ENCODE data around the gene ANKS6. TPM values are rescaled to one million over a fixed set of nuclear protein-coding genes. Genes with fewer than 3 reads are reported as not detected.

ANKS6 gene
- total RNA-seq, 1 donor from 2014 or later, result 26.1 TPM

DNA sequence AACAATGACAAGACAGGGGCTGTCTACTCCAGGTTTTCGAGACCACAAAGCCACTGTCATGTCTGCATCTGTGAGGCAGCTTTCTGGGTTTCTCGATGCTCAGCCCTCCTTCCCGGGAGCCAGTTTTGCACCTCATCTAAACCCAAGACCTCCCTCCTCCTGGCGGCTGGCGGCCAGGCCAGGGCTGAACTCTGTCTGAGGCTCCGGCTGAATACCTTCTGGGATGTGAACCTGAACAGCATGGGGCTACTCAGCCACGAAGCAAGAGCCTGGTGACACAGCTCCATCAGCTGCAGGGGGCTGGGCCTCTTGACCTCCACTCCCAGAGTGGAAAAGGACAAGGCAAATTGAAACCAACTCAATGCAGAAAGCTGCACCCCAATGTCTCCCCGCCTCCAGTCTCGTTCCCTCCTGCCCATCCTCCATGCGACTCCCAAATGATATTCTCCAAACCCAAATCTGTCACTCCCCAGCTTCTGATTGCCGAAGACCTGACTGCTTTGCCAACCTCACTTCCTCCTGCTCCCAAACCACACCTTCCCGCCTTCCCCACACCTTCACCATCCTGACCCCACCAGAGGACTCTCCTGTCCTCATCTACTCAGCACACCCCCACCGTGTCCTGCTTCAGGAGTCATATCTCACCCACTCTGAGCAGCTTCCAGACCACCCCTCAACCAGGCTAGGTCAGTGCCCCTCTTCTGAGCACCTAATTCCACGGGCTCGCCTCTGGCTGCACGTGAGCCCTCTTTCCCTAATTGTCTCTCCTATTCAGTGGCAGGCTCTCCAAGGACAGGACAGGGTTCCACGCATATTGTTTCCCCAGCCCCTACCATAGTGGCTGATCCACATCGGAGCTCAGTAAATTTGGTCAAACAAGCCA, 4.5 kb downstream of the ANKS6 start:
- DNase-seq (ENCODE audit: low read depth), result peak; percentile 86

DNA sequence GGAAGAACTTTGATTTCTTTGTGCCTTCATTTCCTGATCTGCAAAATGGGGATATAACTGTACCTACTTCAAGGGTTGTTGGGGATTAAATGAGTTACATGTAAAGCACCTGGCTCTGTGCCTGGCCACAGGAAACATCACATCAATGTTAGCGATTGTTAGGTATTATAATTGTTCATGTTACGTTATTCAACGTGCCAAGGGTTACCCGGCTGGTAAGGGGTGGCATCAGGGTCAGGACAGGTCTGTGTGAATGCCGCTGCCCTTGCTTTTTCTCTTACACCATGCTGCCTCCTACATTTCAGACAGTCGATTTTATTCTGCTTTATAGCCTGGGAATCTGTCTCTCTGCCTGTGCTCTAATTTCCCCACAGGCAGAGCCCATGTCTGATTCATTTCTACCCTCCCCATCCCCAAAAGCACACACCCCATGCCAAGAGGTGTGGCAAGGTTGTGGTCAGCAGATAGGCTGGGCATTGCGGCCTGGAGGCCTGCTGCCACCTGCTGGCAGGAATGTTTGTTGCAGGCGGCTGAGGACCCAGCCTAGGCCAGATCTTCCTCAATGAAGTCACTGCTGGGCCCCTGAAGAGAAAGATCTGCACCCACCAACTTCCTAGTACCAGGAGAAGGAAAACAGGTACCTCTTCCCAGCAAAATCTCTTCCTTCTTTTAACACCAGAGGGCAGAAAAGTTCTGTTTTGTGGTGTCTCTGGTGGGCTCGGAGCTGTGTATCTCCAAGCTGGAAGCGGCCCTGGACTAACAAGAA, 5.3 kb downstream of the ANKS6 start:
- DNase-seq (ENCODE audit: low read depth), result peak; percentile 97

GRCh38 chr9:98790134-98790841, 6.1 kb downstream of the ANKS6 start:
- DNase-seq (ENCODE audit: low read depth), result no peak

DNA sequence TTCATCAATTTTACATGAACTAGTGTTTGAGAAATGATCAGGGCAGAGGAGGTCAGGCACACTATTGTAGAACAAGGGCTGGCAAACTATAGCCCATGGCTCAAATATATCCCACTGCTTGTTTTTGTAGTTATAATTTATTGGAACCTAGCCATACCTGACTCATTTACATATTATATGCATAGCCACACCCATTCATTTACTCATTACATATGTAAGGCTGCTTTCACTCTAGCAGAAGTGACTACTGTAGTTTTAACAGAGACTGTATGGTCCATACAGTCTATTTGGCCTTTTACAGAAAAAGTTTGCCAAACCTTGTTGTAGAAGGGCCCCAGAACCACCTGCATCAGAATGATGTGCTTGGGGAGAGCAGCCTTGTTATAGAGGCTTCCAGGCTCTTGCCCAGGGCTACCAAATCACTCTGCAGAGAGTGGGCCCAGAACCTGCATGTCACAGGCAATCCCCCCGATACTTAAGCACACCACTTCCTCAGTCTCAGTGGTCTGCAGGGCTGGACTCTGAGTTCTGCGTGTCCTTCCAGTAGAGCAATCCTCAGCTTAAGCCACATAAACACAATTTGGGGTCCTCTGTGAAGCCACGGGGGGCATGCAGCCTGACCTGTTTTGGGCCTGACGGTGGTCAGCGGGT, 6.7 kb downstream of the ANKS6 start:
- DNase-seq (ENCODE audit: low read depth), result no peak

DNA sequence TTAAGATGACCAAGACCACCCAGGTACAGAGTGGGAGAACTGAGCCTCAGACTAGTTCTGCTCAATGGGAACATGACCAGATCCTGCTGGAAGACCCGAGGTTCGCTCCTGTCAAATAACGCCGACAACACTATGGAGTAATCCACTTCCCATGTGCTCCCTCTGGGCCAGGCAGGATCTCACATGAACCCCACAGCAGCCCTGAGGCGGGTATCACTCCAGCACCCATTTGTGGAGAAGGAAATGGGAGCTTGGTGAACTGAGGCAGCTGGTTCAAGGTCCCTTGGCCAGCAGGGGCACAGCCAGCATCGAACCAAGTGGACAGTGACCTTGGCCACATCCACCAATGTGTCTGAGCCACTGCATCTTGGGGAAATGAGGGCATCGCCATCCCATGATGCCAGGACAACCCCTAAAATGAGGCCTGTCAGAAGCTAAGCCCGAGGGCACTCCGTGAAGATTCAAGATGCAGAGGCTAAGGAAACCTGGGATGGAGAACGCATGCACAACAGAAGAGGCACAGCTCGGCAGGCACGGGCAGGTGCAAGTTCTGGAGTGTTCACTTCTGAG, 8.5 kb downstream of the ANKS6 start:
- DNase-seq (ENCODE audit: low read depth), result no peak

- DNase-seq (ENCODE audit: low read depth), result no peak
These were observed 9.4 kb downstream of the ANKS6 start for GRCh38 chr9:98786750-98787510.

GRCh38 chr9:98784831-98785806, 11.2 kb downstream of the ANKS6 start:
- no peak for DNase-seq (ENCODE audit: low read depth)

DNA sequence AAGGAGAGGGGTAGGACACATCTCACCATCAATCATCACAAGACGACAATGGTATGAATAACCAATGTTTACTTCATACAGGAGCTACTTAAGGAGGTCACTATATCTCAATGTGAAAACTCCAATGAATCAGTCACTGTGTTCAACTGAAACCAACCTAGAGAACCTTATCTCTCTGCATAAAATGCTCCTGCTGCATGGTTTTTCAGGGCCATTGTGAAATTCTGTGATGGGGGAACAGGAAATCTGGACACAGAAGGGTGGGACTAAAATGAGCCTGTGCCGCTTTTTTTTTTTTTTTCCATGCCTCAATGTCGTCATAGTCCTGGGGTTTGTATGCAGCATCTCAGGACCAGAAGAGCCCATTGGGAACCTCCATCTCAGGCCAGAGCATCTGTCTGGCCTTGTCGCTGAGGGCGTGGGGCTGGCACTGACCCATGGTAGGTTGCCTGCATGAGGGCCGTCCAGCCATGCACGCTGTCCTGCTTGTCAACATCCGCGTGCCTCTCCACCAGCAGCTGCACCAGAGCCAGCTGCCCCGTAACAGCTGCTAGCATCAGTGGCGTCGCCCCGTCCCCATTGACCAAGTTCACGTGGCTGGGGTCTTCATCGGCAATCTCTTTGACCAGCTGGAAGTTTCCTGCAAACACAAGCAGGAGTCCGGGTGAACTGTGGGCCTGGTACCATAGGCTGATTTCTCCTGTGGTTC, 12.7 kb downstream of the ANKS6 start:
- no peak for DNase-seq (ENCODE audit: low read depth)

DNA sequence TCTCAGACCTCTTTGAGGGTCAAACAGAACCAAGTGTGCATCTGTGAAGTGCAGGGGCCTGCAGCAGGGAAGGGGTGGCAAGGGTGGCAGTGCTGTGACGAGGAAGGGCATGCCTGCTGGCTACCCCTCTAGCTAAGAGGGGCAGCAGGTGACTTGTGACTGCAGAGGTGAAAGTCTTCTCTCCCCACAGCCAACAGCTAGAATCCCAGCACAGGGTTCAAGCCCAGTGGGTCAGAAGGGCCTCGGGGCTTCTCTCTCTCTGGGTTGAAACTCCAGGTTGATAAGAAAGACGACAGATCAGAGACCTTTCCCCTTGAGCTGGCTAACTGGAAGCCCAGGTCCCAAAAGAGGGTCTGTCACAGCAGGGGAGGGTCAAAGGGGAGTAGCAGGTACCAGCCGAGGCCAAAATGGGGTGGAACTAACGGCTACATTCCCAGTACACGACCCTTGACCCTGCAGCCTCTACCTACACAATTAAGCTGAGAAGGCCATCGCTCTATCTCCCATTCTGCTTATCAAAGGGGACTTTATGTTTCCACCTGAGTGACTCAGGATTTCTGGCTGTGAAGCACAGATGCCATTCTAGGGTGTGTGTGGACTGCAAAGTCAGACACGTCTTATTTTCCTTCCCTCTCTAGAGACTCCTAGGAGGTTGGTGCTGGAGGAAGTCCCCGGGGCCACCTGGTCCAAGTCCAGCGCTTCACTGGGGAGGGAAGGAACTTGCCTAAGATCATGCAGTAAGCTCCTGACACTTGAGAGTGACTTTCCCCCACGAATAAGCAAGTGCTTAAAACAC, 14.6 kb downstream of the ANKS6 start:
- DNase-seq (ENCODE audit: low read depth), result peak; percentile 69

DNA sequence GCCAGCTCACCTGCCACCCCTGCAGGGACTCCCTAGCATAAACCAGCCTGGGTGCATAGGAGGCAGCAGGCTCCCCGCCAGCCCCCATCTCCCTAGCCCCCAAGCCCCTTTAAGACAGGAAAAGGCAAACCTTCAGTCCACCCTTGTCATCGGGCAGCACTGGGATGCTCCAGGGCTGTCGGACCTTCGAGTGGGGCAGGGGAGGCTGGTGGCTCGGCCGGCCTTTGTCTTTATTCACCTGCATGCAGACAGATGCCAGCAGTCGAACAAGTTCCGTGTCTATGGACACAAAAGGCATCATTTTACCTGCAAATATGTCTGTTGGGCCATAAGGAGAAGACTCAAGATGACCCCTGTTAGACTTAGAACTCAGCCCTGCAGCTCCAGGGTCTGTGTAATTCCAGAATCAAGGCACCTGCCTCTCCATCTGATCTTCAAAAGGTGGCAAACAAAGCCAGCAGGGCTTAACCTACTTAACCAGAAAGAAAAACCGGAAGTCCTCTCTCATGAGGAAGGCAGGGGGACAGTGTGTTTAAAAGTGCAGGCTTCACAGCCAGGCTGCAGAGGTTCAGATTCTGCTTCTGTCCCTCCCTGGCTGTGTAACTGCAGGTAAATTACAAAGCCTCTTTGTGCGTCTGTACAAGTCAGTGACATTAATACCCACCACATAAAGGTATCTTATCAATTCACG, 16.2 kb downstream of the ANKS6 start:
- no peak for DNase-seq (ENCODE audit: low read depth)

- DNase-seq (ENCODE audit: low read depth), result peak; percentile 80
These were observed 17.4 kb downstream of the ANKS6 start for GRCh38 chr9:98778711-98779530.

DNA sequence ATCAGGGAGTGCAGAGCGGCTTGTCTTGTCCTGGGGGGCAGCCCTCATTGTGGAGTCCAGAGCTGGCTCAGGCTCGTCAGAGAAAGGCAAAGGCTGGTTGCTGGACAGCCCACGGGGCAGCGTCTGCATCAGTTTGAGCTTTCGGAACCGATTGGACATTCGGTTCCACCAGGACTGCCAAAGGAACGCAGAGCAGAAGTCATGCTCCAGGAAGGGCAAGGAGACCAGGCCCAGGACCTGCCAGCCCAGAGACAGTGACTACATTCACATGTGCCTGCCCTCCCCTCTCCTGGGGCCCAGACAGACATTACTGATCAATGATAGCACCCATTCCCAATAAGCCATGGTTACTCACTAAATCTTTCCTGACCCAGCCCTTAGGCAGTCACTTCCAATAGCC, 18.1 kb downstream of the ANKS6 start:
- DNase-seq (ENCODE audit: low read depth), result no peak

DNA sequence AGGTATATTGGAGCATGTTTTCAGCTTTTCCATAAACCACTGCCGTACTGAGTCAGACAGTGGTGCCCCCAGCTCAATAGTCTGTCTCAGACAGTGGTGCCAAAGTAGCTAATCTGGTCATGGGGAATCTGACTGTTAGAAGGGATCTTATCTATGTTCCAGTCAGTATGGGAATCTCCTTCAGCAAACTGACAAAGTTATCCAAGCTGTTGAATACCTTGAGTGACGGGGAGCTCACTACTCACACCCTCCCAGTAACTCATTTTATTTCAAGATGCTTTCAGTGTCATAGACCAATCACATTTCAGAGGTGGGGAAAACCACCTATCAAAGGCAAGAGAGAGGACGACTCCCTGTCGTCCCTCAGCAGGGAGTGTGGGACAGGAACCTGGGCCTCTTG, 18.7 kb downstream of the ANKS6 start:
- no peak for DNase-seq (ENCODE audit: low read depth)

DNA sequence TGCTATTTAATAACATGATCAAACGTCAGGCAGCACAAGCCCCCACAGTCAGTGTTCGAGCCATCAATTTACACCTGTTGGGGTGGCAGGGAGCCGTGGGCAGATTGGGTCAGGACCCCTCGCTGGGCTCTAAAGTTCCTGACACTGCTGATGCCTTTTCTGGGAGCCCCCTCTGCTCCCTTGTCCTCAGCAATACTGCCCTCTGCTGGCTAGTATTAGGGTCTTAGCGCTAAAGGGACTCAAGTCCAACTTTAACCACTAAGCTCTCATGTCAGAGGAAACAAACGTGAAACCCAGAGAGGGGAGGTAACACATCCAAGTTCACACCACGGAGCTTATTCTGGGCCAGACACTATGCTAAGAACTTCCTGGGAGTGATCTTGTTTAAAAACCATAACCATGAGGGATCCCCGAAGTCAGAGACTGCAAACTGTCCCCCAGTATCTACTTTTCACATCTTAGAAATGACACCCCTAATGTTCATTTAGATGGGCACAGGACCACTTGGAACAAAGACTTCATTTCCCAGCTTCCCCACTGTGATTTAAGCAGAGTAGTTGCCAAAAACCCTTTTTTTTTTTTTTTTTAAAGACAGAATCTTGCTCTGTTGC, 20.4 kb downstream of the ANKS6 start:
- DNase-seq (ENCODE audit: low read depth), result peak; percentile 57

DNA sequence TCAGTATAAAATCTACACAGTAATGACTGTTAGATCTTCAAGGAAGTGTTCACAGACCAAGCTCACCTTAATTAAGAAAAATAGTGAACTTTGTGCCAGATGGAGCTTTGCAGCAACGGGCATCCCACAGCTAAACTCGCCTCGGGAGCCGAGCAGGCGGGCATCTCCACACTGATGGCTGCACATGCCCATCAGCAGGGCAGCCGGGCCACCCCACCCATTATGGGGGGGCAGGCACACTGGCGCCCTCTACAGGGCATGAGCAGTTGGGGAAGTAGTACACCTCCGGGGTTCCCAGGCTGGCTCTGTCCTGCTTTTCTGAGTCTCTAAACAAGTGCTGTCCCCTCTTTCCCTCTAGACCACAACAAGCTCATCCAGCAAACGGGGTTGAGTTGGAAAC, 21.6 kb downstream of the ANKS6 start:
- no peak for DNase-seq (ENCODE audit: low read depth)

DNA sequence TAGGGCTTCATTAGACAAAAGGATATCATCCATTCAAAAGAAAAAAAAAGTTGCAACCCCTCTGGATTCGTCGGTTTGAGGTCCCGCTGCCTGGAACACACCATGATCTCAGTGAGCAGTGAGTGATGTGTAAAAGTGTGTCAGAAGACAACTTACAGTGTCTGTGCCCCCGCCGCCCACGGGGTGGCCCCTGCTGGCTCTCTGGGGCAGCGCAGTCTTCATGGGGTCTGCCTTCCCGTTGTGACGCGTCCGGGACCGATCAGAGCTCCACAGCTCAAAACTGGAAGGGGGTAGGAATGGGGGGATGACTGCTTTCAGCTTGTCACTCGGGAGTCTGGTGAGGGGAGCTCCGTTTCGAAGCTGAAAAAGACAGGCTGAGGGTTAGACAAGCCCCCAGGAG, 22.6 kb downstream of the ANKS6 start:
- DNase-seq (ENCODE audit: low read depth), result no peak

Measured in renal cortical epithelial cell (primary cell).